HL-60 (cell line): ENCODE data around the gene IFT25.

Experiments used
- DNase-seq, 2 experiments: peaks; one replicate each; pipeline ENCODE4 v3.0.0-alpha.2; 2010 to 2020; ENCODE audit warnings: low read depth in 1 of 2, low spot score in 1 of 2
- H3K27ac ChIP-seq: fragments of 250-450 bp; sonication (Bioruptor Pico); replicated peaks from 2 replicates; pipeline ENCODE4 v1.5.1; 2020; ENCODE audit warnings: mild to moderate bottlenecking, moderate library complexity
- H3K27me3 ChIP-seq: fragments of 250-450 bp; sonication (Bioruptor Pico); 2 replicates; pipeline ENCODE4 v1.5.1; 2021; ENCODE audit warnings: mild to moderate bottlenecking, moderate library complexity; ENCODE audit not compliant: insufficient read depth, poor library complexity, severe bottlenecking
- H3K4me3 ChIP-seq: replicated peaks from 2 replicates; pipeline ENCODE4 v1.5.1; 2011; ENCODE audit warnings: mild to moderate bottlenecking, control low read depth, low read length; ENCODE audit not compliant: insufficient read depth
- GABPA ChIP-seq: IDR thresholded peaks from 2 replicates; pipeline ENCODE4 v1.6.1; 2012; ENCODE audit warnings: low read depth
- POLR2AphosphoS5 ChIP-seq: IDR thresholded peaks from 2 replicates; pipeline ENCODE4 v1.6.1; 2012; ENCODE audit warnings: low read depth
- SPI1 ChIP-seq: IDR thresholded peaks from 2 replicates; pipeline ENCODE4 v1.6.1; 2012; ENCODE audit warnings: low read depth, mild to moderate bottlenecking, borderline replicate concordance
- TF ChIP-seq, protein P1 (sequence below): IDR thresholded peaks from 2 replicates; pipeline ENCODE4 v1.6.1; 2012; ENCODE audit warnings: low read depth; ENCODE audit not compliant: insufficient replicate concordance
- TF ChIP-seq, protein P2 (sequence below): IDR thresholded peaks from one replicate; pipeline ENCODE4 v1.5.1; 2011; ENCODE audit warnings: low read length, control low read depth, inconsistent platforms; ENCODE audit not compliant: insufficient read depth

The IFT25 gene

GRCh38 chr1:53986458-53986857, 41.0 kb upstream of the IFT25 start:
- TF ChIP-seq GABPA (no peak), POLR2AphosphoS5 (no peak)
- TF ChIP-seq, protein P1, sequence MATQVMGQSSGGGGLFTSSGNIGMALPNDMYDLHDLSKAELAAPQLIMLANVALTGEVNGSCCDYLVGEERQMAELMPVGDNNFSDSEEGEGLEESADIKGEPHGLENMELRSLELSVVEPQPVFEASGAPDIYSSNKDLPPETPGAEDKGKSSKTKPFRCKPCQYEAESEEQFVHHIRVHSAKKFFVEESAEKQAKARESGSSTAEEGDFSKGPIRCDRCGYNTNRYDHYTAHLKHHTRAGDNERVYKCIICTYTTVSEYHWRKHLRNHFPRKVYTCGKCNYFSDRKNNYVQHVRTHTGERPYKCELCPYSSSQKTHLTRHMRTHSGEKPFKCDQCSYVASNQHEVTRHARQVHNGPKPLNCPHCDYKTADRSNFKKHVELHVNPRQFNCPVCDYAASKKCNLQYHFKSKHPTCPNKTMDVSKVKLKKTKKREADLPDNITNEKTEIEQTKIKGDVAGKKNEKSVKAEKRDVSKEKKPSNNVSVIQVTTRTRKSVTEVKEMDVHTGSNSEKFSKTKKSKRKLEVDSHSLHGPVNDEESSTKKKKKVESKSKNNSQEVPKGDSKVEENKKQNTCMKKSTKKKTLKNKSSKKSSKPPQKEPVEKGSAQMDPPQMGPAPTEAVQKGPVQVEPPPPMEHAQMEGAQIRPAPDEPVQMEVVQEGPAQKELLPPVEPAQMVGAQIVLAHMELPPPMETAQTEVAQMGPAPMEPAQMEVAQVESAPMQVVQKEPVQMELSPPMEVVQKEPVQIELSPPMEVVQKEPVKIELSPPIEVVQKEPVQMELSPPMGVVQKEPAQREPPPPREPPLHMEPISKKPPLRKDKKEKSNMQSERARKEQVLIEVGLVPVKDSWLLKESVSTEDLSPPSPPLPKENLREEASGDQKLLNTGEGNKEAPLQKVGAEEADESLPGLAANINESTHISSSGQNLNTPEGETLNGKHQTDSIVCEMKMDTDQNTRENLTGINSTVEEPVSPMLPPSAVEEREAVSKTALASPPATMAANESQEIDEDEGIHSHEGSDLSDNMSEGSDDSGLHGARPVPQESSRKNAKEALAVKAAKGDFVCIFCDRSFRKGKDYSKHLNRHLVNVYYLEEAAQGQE: no peak
- DNase-seq: no peak
- Histone ChIP-seq H3K27me3 (no peaks in the 10 kb centered on the region), H3K4me3 (no peak overlapping the region), H3K27ac (no peak overlapping the region)

DNA sequence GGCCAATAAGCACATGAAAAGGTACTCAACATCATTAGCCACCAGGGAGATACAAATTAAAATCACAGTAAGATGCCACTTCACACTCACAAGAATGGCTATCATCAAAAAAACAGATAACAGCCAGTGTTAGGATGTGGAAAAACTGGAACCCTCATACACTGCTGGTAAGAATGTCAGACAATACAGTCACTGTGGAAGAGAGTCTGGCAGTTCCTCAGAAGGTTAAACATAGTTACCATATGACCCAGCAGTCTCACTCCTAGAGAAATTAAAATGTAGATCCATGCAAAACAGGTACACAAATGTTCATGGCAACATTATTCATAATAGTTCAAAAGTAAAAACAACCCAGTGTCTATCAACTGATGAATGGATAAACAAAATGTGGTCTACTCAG, 39.2 kb upstream of the IFT25 start:
- TF ChIP-seq SPI1 (no peak), POLR2AphosphoS5 (no peak), GABPA (no peak)
- TF ChIP-seq, protein P2, sequence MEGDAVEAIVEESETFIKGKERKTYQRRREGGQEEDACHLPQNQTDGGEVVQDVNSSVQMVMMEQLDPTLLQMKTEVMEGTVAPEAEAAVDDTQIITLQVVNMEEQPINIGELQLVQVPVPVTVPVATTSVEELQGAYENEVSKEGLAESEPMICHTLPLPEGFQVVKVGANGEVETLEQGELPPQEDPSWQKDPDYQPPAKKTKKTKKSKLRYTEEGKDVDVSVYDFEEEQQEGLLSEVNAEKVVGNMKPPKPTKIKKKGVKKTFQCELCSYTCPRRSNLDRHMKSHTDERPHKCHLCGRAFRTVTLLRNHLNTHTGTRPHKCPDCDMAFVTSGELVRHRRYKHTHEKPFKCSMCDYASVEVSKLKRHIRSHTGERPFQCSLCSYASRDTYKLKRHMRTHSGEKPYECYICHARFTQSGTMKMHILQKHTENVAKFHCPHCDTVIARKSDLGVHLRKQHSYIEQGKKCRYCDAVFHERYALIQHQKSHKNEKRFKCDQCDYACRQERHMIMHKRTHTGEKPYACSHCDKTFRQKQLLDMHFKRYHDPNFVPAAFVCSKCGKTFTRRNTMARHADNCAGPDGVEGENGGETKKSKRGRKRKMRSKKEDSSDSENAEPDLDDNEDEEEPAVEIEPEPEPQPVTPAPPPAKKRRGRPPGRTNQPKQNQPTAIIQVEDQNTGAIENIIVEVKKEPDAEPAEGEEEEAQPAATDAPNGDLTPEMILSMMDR: no peak
- no peak for DNase-seq

GRCh38 chr1:53982763-53983104, 37.2 kb upstream of the IFT25 start:
- DNase-seq: no peak
- H3K4me3 ChIP-seq: peak overlapping the region; percentile 33
- H3K27ac ChIP-seq: peak overlapping the region; percentile 58; the same call in 1 of the 2 replicates
- no peaks in the 10 kb centered on the region for H3K27me3 ChIP-seq
- TF ChIP-seq, protein P1: no peak
- TF ChIP-seq POLR2AphosphoS5 (no peak), GABPA (no peak), SPI1 (no peak)
- TF ChIP-seq, protein P2: no peak

More for the DNA sequence above, 39.2 kb upstream of the IFT25 start:
- H3K4me3 ChIP-seq: no peak overlapping the region
- H3K27ac ChIP-seq: no peak overlapping the region
- H3K27me3 ChIP-seq: no peaks in the 10 kb centered on the region

DNA sequence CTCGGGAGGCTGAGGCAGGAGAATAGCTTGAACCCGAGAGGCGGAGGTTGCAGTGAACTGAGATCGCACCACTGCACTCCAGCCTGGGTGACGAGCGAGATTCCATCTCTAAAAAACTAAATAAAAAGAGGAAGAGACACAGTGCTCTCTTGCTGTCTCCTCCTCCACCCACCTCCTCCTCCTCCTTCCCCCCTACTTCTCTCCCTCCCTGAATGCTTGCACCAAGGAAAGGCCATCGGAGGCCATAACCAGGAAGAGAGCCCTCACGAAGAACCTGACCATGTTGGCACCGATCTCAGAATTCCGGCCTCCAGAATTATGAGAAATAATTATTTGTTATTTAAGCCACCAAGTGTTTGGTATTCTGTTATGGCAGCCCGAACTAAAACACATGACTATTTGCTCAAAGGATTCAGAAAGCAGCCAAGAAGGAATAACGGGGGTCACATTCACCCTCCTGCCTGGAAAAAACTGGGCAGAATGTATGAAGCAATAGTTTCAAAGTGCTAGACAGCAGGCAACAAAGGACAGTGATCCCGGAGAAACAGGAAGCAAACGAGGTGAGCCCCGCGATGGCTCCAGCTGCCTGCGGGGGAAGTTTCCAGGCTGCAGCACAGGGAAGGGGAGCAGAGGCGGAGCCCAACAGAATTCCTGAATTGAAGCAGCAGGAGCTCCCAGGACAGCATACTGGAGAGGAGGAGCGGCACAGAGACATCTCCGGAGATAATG, 36.7 kb upstream of the IFT25 start:
- TF ChIP-seq, protein P2: no peak
- TF ChIP-seq, protein P1: peak; percentile 15
- TF ChIP-seq GABPA: 0 out of 2 replicates have a peak, but pooled peaks have one; percentile 36
- 0 out of 2 replicates have a peak, but pooled peaks have one; percentile 17 for TF ChIP-seq POLR2AphosphoS5
- peak; percentile 94 for TF ChIP-seq SPI1
- no peaks in the 10 kb centered on the region for H3K27me3 ChIP-seq
- H3K4me3 ChIP-seq: peak overlapping the region; percentile 33
- peak; percentile 13 to 71 for DNase-seq
- peak overlapping the region; percentile 58 for H3K27ac ChIP-seq
